Prostate gland (tissue), 2 donors: ENCODE data around the gene SRPK1. TPM values are rescaled to one million over a fixed set of nuclear protein-coding genes. Genes with fewer than 3 reads are reported as not detected.

ENCODE experiments used
- DNase-seq: peaks from one replicate; pipeline ENCODE4 v3.0.0-alpha.2; 2019; ENCODE audit warnings: low spot score
- H3K27ac ChIP-seq, 2 donors: fragments of 200-600 bp; sonication (generic); 2 replicates each; pipeline ENCODE4 v1.5.1; 2017 to 2019
- H3K27me3 ChIP-seq: fragments of 200-600 bp; sonication (generic); replicated peaks from 2 replicates; pipeline ENCODE4 v1.5.1; 2019; ENCODE audit not compliant: insufficient read depth
- H3K36me3 ChIP-seq, 2 donors: fragments of 200-600 bp; sonication (generic); 1 replicate in 1 of 2; 2 replicates in 1 of 2; pipeline versions ENCODE4 v1.5.1 to v1.8.1; 2017 to 2019
- H3K4me1 ChIP-seq: fragments of 200-600 bp; sonication (generic); replicated peaks from 2 replicates; pipeline ENCODE4 v1.5.1; 2019
- H3K4me3 ChIP-seq, 2 donors: fragments of 200-600 bp; sonication (generic); 2 replicates each; pipeline ENCODE4 v1.5.1; 2017 to 2019
- H3K9me3 ChIP-seq: fragments of 200-600 bp; sonication (generic); 2 replicates; pipeline ENCODE4 v1.5.1; 2017
- CTCF ChIP-seq, 4 experiments: fragments of 200-600 bp in 2 of 4; fragments of 450-650 bp in 2 of 4; sonication (generic) in 2 of 4; IDR thresholded peaks; 1 replicate in 3 of 4; 2 replicates in 1 of 4; pipeline ENCODE4 v1.5.1; 2016 to 2019; ENCODE audit warnings: antibody characterized with exemption in 4 of 4, mild to moderate bottlenecking in 2 of 4, moderate library complexity in 2 of 4
- POLR2A ChIP-seq: fragments of 450-650 bp; IDR thresholded peaks from one replicate; pipeline ENCODE4 v1.6.1; 2016; ENCODE audit warnings: antibody characterized with exemption, mild to moderate bottlenecking
- POLR2AphosphoS5 ChIP-seq: sonication (generic); formaldehyde crosslinking; IDR thresholded peaks from one replicate; pipeline ENCODE4 v1.6.1; 2017; ENCODE audit warnings: antibody characterized with exemption
- WGBS: methylation state at CpG from one replicate; pipeline ENCODE4 v1.1.5; 2018; 5-methylcytosine and 5-hydroxymethylcytosine counted together
- intact Hi-C: fragments of 100-400 bp; cut with DNase I; formaldehyde crosslinking; loops from one replicate; pipeline ENCODE4 v1.14.2; 2022
- total RNA-seq, 2 donors: library from RNA; depleted of rRNA; stranded (reverse); fragments of >200 nt; gene quantifications; one replicate each; pipeline ENCODE4 v1.1.0, GENCODE V29; 2016

SRPK1 gene
- total RNA-seq, 2 donors from 2014 or later, result 19.4 to 59.4 TPM

DNA sequence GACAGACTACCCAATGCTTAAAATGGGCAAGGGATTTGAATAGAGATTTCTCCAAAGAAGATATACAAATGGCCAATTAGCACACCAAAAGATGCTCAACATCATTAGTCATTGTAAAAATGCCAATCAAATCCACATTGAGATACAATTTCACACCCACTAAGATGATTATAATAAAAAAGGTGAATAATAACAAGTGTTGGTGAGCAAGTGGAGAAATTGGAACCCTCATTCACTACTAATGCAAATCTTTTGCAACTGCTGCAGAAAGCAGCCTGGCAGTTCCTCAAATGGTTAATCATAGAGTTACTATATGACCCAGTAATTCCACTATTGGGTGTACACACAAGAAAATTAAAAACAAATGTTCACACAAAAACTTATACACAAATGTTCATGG, 103.4 kb downstream of the SRPK1 start:
- Histone ChIP-seq H3K36me3 (no peaks in the 10 kb centered on the region), H3K4me3 (no peak overlapping the region), H3K27me3 (no peaks in the 10 kb centered on the region), H3K27ac (no peak overlapping the region), H3K4me1 (no peaks in the 10 kb centered on the region), H3K9me3 (no peaks in the 10 kb centered on the region)
- no peak for TF ChIP-seq CTCF (IDR thresholded peaks at IDR 0.05)
- no peak for TF ChIP-seq POLR2A
- no peak for TF ChIP-seq POLR2AphosphoS5
- no peak for DNase-seq
- intact Hi-C loops, result no loop called here

DNA sequence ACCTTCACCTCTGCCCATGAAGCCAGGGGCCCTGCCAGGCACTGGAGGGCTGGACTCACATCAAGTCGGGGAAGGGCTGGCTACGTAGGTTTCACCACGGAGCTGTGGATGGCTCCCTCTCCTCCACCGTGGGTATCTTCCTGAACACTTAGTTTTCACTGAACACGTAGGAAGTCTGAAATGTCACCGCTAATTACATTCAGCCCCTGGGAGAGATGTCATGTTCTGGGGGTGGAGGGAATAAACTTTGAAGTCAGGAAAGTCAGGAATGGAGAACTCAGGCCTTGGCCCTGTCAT, 109.3 kb downstream of the SRPK1 start:
- no peaks in the 10 kb centered on the region for H3K27me3 ChIP-seq
- no peaks in the 10 kb centered on the region for H3K9me3 ChIP-seq
- 63% methylated on average over 6 of the region's 6 CpGs for WGBS
- DNase-seq, result no peak
- H3K4me1 ChIP-seq, result no peaks in the 10 kb centered on the region
- H3K36me3 ChIP-seq, result no peaks in the 10 kb centered on the region
- no peak overlapping the region for H3K27ac ChIP-seq
- no peak for TF ChIP-seq CTCF (IDR thresholded peaks at IDR 0.05)
- no peak for TF ChIP-seq POLR2AphosphoS5
- TF ChIP-seq POLR2A, result no peak
- H3K4me3 ChIP-seq, result no peak overlapping the region
- intact Hi-C loops, result no loop called here

DNA sequence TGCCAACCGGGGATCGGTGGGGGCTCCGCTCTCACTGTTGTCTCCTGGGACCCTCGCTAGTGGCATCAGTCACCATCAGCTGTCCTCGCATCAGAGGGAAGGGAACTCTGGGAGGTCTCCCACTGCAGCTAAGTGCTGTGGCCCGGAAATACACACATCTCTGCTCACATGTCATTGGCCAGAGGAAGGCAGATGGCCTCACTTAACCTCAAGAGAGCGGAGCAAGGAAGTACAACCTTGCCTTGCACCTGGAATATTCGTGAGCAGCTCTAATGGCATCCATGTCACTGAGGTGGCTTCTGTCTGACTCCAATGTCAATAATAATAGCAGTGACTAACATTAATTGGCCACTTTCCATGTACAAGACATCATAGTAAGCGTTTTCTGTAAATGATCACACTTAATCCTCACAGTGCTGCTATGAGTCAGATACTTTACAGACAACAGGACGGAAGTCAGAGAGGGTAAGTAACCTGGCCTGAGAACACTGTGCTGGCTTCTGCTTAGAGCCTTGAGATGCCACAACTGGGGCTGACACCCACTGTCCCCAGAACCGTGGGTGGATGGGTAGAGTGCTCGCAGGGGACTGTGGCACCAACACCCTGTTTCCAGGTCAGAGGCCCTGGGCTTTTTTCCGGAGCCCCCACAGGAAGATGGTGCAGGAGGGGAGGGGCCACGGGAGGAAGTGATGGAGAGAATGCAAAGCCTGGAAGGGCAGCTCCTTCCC, 109.8 kb downstream of the SRPK1 start:
- H3K36me3 ChIP-seq, result no peaks in the 10 kb centered on the region
- H3K27ac ChIP-seq, result no peak overlapping the region
- H3K4me1 ChIP-seq, result no peaks in the 10 kb centered on the region
- no peaks in the 10 kb centered on the region for H3K9me3 ChIP-seq
- WGBS, result 67% methylated on average over 14 of the region's 14 CpGs
- TF ChIP-seq CTCF (IDR thresholded peaks at IDR 0.05), result no peak
- no peak for TF ChIP-seq POLR2AphosphoS5
- H3K27me3 ChIP-seq, result no peaks in the 10 kb centered on the region
- intact Hi-C loops, result no loop called here
- H3K4me3 ChIP-seq, result no peak overlapping the region
- DNase-seq, result no peak

GRCh38 chr6:35809809-35810208, 111.1 kb downstream of the SRPK1 start:
- H3K9me3 ChIP-seq, result no peaks in the 10 kb centered on the region
- intact Hi-C loops, result no loop called here
- TF ChIP-seq POLR2A, result no peak
- TF ChIP-seq CTCF (IDR thresholded peaks at IDR 0.05), result no peak
- no peak for TF ChIP-seq POLR2AphosphoS5
- H3K36me3 ChIP-seq, result no peaks in the 10 kb centered on the region
- WGBS, result 74% methylated on average over 5 of the region's 5 CpGs
- no peak overlapping the region for H3K4me3 ChIP-seq
- no peaks in the 10 kb centered on the region for H3K27me3 ChIP-seq
- H3K27ac ChIP-seq, result no peak overlapping the region
- DNase-seq, result no peak
- H3K4me1 ChIP-seq, result no peaks in the 10 kb centered on the region

DNA sequence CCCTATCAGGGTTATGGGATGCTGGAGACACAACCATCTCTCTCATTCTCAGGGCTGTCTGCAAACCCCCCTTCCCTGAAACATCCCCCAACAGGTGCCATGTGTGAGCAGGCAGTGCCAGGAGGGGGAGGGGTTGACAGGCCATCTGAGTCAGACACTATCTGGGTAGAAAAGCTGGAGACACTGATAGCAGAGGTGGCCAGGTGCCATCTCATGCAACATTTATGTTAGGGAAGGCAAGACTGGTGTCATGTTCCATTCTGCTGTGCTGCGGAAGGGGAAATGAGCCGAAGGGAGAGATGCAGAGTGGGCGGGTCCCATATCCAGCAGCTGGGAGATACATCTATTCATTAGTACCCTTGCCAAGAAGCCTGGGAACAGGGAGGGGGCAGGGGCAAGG, 112.2 kb downstream of the SRPK1 start:
- H3K9me3 ChIP-seq, result no peaks in the 10 kb centered on the region
- H3K27me3 ChIP-seq, result no peaks in the 10 kb centered on the region
- 27% methylated on average over 3 of the region's 3 CpGs for WGBS

More for the DNA sequence above, 112.2 kb downstream of the SRPK1 start:
- no peaks in the 10 kb centered on the region for H3K4me1 ChIP-seq
- no peak overlapping the region for H3K27ac ChIP-seq
- no peak overlapping the region for H3K4me3 ChIP-seq
- H3K36me3 ChIP-seq, result no peaks in the 10 kb centered on the region
- no peak for DNase-seq
- intact Hi-C loops, result no loop called here
- TF ChIP-seq POLR2A, result no peak
